Measurements from ENCODE around the gene PIH1D1. TPM values are rescaled to one million over a fixed set of nuclear protein-coding genes. Genes with fewer than 3 reads are reported as not detected.
"Not testable (repeated sequence)": the region's sequence is repeated elsewhere in the genome, so short reads cannot be mapped to it uniquely, and the experiment has no call there.

PIH1D1 gene
- total RNA-seq, 2 experiments from 2014 or later: 152 to 154 TPM

DNA sequence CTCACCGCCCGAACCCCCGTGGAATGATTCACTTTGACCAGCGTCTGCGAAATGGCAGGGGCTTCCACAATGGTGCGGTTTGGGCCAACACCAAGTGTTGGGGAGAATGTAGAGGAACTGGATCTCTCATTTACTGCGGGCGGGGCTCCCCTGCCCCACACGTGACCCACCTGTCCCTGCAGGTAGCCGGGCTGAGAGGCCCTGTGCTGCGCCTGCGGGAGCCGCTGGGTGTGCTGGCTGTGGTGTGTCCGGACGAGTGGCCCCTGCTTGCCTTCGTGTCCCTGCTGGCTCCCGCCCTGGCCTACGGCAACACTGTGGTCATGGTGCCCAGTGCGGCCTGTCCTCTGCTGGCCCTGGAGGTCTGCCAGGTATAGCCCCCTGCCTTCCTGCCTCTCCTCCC lies 16.6 kb upstream of the PIH1D1 start:
- POLR2A ChIA-PET: interaction anchor here (0.7 kb wide), 1 partner anchor 41 kb away, joined by 3 read pairs; no protein-coding TSS in a partner anchor
- CTCF ChIA-PET: interaction anchor here (0.9 to 5.6 kb wide), 4 partner anchors 15 to 119 kb away, joined by 3 to 36 read pairs (median 12); partner anchors contain the start of genes ALDH16A1 and PIH1D1

DNA sequence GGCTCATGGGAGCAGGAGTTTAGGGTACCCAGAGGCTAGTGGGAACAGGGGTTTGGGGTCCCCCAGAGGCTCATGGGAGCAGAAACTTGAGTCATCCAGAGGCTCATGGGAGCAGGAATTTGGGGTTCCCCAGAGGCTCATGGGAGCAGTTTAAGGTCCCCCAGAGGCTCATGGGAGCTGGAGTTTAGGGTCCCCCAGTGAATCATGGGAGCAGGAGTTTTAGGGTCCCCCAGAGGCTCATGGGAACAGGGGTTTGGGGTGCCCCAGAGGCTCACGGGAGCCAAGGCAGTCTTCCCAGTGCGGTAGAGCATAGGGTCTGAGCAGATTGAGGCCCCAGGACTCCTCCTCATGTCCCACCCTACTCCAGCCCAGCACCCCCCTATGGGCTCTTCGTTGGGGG lies 13.8 kb upstream of the PIH1D1 start:
- POLR2A ChIA-PET: no interaction called here
- CTCF ChIA-PET: interaction anchor here (2.4 kb wide), 1 partner anchor 11 kb away, joined by 7 read pairs; no protein-coding TSS in a partner anchor

DNA sequence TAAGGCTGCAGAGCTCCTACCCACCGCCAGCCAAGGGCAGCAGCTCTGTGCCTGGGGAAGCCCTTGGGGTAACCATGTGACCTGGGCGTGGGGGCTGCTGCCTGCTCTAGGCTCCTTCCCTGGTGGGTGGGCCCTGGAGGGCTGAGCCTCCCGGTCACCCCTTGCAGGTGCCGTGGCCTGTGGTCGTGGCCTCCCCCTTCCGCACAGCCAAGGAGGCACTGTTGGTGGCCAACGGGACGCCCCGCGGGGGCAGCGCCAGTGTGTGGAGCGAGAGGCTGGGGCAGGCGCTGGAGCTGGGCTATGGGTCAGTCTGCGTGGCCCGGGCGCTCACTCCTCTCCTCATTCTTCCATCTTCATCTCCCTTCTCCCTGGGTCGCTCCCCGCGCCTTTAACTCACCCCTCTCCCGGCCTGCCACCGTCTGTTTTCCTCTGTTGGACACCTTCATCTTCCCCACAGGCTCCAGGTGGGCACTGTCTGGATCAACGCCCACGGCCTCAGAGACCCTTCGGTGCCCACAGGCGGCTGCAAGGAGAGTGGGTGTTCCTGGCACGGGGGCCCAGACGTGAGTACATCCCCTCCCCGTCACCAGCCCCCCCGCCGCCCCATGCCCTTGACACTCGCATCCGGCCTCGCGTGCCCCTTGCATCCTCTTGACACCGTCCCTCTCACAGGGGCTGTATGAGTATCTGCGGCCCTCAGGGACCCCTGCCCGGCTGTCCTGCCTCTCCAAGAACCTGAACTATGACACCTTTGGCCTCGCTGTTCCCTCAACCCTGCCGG lies 12.5 kb upstream of the PIH1D1 start:
- ChIA-PET POLR2A (no interaction called here), CTCF (interaction anchor here (2.4 kb wide), 1 partner anchor 9 kb away, joined by 7 read pairs; no protein-coding TSS in a partner anchor)

DNA sequence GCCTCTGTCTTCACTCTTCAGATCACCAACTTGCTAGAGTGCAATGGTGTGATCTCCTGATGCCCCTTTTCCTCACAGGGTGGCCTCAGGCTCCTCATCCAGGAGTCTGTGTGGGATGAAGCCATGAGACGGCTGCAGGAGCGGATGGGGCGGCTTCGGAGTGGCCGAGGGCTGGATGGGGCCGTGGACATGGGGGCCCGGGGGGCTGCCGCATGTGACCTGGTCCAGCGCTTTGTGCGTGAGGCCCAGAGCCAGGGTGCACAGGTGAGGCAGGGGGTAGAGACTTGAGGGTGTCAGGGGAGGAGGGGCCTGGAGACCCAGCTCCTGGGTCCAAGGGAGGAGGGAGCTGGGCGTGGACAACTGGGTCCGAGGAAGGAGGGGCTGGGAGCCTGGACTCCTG lies 10.9 kb upstream of the PIH1D1 start:
- POLR2A ChIA-PET: no interaction called here
- CTCF ChIA-PET: no interaction called here

DNA sequence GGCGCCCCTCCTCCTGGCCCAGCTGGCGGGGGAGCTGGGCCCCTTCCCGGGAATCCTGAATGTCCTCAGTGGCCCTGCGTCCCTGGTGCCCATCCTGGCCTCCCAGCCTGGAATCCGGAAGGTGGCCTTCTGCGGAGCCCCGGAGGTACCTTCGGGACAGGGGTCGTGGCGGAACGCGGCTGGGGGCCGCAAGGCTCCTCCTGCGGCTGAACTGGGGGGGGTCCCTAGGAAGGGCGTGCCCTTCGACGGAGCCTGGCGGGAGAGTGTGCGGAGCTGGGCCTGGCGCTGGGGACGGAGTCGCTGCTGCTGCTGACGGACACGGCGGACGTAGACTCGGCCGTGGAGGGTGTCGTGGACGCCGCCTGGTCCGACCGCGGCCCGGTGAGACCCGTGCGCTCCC lies 10.0 kb upstream of the PIH1D1 start:
- CTCF ChIA-PET: interaction anchor here (0.6 to 1.4 kb wide), 2 partner anchors 15 to 375 kb away, joined by 4 to 7 read pairs; no protein-coding TSS in a partner anchor
- POLR2A ChIA-PET: no interaction called here

DNA sequence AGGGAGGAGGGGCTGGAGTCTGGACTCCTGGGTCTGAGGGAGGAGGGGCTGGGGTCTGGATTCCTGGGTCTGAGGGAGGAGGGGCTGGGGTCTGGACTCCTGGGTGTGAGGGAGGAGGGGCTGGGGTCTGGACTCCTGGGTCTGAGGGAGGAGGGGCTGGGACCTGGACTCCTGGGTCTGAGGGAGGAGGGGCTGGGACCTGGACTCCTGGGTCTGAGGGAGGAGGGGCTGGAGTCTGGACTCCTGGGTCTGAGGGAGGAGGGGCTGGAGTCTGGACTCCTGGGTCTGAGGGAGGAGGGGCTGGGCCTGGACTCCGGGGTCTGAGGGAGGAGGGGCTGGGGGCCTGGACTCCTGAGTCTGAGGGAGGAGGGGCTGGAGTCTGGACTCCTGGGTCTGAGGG lies 9.5 kb upstream of the PIH1D1 start:
- POLR2A ChIA-PET: not testable (repeated sequence)
- CTCF ChIA-PET: interaction anchor here (0.6 to 1.4 kb wide), 2 partner anchors 15 to 374 kb away, joined by 4 to 7 read pairs; no protein-coding TSS in a partner anchor

DNA sequence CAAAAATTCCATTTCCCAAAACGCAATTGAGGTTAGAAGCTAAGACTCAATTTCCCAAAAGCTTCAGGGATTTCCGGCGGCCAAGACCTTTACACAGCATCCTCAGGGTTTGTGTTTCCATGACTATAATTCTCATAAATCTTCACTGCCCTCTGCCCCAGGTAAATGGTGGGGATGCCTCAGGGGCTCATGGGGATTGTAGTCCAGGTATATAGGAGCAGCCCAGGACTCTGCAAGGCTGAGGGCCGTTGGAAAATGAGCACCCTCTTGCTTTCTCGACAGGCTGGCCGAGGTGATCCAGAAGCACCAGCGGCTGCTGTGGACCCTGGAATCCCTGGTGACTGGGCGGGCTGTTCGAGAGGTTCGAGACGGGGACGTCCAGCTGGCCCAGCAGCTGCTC lies 7.8 kb upstream of the PIH1D1 start:
- CTCF ChIA-PET: interaction anchor here (1.5 to 2.4 kb wide), 2 partner anchors 11 to 17 kb away, joined by 6 to 8 read pairs; no protein-coding TSS in a partner anchor
- POLR2A ChIA-PET: interaction anchor here (0.5 kb wide), 1 partner anchor 16 kb away, joined by 4 read pairs; no protein-coding TSS in a partner anchor

DNA sequence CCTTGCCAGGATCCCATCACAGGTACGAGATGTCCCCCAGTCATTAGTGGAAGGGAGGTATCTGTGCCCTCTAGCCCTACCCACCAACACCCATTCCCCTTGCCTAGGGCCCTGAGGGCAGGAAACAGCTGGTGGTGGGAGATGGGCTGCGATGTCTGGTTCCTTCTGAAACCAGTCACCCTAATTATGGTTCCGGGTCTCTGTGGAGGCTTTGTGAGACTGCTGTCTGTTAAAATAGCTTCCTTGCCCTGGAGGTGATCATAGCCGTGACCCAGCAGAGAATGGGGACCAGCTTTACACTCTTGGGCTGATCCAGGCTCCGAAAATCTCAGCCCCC lies 6.9 kb upstream of the PIH1D1 start:
- POLR2A ChIA-PET: interaction anchor here (0.5 to 0.7 kb wide), 2 partner anchors 13 to 17 kb away, joined by 3 to 6 read pairs; no protein-coding TSS in a partner anchor
- CTCF ChIA-PET: interaction anchor here (0.8 to 2.4 kb wide), 3 partner anchors 14 to 18 kb away, joined by 3 to 8 read pairs (median 7); partner anchors contain the start of gene FLT3LG

DNA sequence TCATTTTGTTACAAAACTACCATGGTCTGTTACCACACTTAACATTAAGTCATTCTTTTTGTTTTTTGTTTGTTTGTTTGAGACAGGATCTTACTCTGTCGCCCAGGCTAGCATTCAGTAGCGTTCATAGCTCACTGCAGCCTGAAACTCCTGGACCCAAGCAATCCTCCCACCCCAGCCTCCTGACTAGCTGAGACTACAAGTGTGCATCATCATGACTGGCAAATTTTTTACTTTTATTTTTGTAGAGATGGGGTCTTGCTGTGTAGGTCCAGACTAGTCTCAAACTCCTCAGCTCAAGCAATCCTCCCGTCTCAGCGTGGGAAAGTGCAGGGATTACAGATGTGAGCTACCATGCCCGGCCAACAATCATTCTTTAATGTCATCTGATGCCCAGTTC lies 4.7 kb upstream of the PIH1D1 start:
- POLR2A ChIA-PET: interaction anchor here (0.6 kb wide), 1 partner anchor 12 kb away, joined by 6 read pairs; no protein-coding TSS in a partner anchor
- CTCF ChIA-PET: no interaction called here

DNA sequence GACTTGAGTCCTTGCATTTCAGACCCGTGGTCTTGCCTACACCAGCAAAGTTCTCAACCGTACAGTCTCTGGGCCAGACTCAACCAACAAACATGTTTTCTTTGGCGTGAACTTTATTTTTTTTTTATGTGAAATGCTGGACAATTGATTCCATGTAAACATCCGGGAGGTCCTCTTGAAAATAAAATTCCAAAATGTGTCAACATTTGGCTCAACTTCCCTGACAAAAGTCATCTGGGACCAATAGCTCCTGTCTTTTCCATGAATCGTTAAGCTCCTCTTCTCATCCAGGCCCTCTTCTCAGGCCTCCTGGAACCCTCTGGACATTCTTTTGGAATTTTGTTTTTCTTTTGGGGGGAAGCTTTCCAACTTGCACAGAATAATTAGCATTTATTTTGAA lies 4.2 kb upstream of the PIH1D1 start:
- CTCF ChIA-PET: interaction anchor here (1.0 to 2.0 kb wide), 2 partner anchors 10 to 17 kb away, joined by 3 to 7 read pairs; no protein-coding TSS in a partner anchor
- POLR2A ChIA-PET: interaction anchor here (0.6 to 1.2 kb wide), 3 partner anchors 11 to 134 kb away, joined by 4 to 6 read pairs (median 4); partner anchors contain the start of gene RCN3

DNA sequence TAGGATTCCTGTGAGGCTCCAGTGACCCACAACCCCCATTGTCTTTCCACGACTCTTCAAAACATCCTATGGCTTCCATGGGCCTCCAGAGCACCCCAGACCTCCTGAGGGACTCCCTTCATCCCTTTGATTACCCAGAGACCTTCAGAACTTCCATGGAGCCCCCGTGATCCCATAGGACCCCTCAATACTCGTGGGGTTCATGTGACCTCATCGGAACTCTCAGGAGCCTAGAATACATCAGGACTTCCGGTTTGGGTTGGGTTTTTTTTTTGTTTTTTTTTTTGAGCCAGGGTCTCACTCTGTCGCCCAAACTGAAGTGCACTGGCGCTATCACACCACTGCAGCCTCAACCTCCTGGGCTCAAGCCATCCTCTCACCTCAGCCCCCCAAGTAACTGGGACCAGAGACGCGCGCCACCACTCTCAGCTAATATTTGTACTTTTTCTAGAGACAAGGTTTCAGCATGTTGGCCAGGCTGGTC lies 2.2 kb upstream of the PIH1D1 start:
- CTCF ChIA-PET: interaction anchor here (1.6 to 5.0 kb wide), 6 partner anchors 9 to 22 kb away, joined by 5 to 21 read pairs (median 8); partner anchors contain the start of gene FLT3LG
- POLR2A ChIA-PET: interaction anchor here (0.6 to 1.8 kb wide), 5 partner anchors 13 to 42 kb away, joined by 3 to 5 read pairs (median 4); partner anchors contain the start of gene FLT3LG

DNA sequence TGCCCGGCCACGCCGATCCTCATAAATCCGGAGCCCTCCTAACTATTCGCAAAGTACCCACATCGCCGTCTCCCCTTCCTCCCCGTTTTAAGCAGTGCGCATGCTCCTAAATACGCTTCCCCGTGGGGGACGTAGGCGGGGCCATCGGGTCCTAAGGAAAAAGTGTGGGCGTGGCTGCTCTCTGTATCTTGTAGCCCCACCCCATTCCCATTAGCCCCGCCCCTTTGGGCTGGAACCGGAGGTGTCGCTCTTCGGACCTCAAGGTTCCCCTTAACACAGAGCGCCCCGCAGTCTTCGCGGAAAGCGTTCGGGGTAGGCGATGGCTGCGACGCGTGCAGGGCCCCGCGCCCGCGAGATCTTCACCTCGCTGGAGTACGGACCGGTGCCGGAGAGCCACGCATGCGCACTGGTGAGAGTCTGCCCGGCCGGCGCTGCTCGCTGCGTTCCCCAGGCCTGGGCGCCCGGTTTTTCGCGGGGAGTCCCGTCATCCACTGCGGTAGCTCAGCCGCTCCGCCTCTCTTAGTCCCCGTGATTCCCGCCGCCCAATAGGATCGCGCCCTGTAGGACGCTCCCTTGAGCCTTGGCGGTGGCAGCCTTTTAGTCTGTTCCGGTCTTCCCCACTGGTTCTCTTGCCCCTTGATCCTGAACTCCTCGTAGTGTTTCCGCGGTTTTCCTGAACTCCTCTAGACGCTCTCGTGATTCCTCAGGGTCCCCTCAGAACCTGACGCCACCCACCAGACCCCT lies 1.6 kb upstream of the PIH1D1 start, which contains the start of gene ALDH16A1:
Gene ALDH16A1, plus strand, starts transcription at position 213 of the 744 bp plus-strand sequence. Its CDS starts 107 bp downstream, at position 320.
- CTCF ChIA-PET: interaction anchor here (1.6 to 5.0 kb wide), 5 partner anchors 8 to 23 kb away, joined by 5 to 21 read pairs (median 9); partner anchors contain the start of gene FLT3LG
- POLR2A ChIA-PET: interaction anchor here (0.6 to 1.8 kb wide), 7 partner anchors 14 to 457 kb away, joined by 3 to 9 read pairs (median 4); partner anchors contain the start of genes FLT3LG and RPL13A

DNA sequence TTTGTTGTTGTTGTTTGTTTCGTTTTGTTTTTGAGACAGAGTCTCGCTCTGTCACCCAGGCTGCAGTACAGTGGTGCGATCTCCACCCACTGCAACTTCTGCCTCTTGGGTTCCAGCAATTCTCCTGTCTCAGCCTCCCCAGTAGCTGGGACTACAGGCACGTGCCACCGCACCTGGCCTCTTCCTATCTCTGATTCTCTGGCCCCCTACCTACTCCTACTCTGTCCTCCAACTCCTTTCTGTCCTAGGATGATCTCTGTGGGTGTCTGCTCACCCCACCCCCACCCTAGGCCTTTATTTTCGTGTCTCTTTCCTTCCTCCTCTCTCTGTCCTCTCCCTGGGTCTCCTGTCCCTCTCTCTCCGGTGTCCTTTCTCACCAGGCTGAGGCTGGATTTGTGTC lies 1.2 kb downstream of the PIH1D1 start:
- ChIA-PET POLR2A (interaction anchor here (1.3 to 1.6 kb wide), 2 partner anchors 22 to 37 kb away, joined by 3 to 5 read pairs; partner anchors contain the start of gene RPL13A), CTCF (interaction anchor here (1.7 to 5.0 kb wide), 3 partner anchors 20 to 26 kb away, joined by 4 to 21 read pairs (median 7); partner anchors contain the start of gene FLT3LG)

DNA sequence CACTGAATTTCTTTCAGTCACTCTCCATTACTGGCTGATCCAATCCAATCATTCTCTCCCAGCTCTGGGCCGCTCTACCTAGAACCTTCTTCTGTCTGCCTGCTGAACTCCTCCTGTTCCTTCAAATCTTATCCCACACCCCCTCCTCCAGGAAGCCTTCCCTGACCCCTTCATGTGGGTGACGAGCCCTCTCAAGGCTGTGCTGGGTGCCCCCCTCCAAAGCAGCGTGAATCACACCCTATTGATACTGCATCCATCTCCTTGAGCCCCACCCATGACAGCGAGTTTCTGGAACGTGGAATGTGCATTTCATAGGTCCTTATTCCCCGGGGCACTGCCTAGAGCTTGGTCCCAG lies 3.2 kb downstream of the PIH1D1 start:
- POLR2A ChIA-PET: interaction anchor here (0.6 kb wide), 1 partner anchor 108 kb away, joined by 3 read pairs; no protein-coding TSS in a partner anchor
- CTCF ChIA-PET: interaction anchor here (0.7 to 2.1 kb wide), 2 partner anchors 22 to 76 kb away, joined by 3 to 7 read pairs; no protein-coding TSS in a partner anchor

DNA sequence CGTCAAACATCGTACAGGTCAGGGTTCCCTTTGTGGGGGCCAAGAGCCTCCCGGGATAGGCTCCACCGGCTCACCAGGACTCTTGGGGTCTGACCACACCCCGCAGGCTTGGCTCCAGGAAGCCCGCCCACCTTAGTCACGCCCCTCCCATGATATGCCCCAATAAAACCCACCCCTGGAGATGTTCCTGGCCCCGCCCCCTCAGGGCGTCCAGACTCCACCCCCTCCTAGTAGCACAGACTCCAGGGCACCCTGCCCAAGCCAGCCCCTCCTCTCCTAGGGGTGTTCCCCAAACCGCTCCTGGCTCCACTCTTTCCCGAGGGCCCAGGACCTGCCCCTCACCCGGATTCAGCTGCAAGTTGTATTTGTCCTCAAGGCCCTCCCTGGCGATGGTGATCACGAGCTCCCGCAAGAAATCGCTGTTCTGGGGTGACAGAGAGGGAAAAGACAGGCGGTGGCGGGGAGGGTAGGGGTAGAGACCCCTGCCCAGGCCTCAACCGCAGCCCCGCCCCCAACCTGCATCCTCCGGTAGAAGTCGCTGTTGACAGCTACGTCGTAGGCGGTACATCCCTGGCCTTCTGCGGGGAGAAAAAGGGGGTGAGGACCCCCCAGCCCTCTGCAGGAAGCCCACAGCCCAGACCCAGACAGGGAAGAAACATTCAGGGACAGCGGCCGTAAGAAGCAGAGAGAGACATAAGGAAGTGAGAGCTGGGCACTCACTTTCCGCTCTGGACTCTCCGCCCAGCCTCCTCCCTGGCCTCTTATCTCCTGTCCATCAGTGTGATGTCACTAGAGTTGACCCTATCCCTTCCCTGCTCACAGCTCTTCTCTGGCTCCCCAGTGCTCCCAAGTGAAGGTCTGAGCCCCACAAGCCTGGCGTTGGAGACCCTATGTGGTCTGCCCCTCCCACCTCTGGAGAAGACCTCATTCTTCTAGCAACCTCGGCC lies 3.9 kb downstream of the PIH1D1 start:
- ChIA-PET POLR2A (interaction anchor here (0.6 kb wide), 1 partner anchor 108 kb away, joined by 3 read pairs; no protein-coding TSS in a partner anchor), CTCF (interaction anchor here (0.9 kb wide), 1 partner anchor 56 kb away, joined by 4 read pairs; no protein-coding TSS in a partner anchor)

DNA sequence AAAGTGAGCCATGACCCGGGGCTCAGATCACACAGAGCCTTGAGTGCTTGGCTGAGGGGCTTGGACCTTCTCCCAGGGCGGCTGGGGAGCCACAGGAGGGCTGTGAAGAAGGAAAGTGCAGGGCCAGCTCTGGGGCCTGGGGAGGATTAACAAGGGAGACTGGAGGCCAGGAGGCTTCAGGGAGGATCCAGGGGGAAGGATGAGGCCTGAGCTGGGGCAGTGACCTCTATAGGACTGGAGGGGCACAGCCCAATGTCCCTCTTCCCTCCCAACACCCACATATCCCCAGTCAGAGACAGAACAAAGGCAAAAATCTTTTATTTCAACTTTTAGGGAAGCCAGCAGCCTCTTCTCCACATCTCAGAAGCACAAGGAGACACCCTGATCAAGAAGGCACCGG lies 5.6 kb downstream of the PIH1D1 start:
- ChIA-PET POLR2A (no interaction called here), CTCF (interaction anchor here (0.7 to 3.8 kb wide), 4 partner anchors 8 to 101 kb away, joined by 4 to 20 read pairs (median 8); partner anchors contain the start of gene FLT3LG)

DNA sequence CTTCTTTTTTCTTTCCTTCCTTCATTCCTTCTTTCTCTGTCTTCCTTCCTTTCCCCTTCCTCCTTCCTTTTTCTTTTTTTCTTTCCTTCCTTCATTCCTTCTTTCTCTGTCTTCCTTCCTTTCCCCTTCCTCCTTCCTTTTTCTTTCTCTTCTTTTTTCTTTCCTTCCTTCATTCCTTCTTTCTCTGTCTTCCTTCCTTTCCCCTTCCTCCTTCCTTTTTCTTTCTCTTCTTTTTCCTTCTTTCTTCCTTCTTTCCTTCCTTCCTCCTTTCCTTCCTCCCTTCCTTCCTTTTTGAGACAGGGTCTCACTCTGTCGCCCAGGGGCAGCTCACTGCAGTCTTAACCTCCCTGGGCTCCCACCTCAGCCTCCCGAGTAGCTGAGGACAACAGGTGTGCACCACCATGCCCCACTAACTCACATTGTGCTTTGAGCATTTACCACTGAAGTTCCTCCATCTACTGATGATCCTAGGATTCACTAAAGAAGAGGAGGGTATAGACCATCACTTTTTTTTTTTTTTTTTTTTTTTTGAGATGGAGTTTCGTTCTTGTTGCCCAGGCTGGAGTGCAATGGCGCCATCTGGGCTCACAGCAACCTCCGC lies 7.4 kb downstream of the PIH1D1 start:
- POLR2A ChIA-PET: interaction anchor here (0.7 to 1.0 kb wide), 2 partner anchors 12 to 34 kb away, joined by 3 to 6 read pairs; no protein-coding TSS in a partner anchor
- CTCF ChIA-PET: interaction anchor here (0.6 to 3.8 kb wide), 10 partner anchors 10 to 469 kb away, joined by 3 to 20 read pairs (median 5); partner anchors contain the start of gene FLT3LG
